ENCODE data around the gene GNS. TPM values are rescaled to one million over a fixed set of nuclear protein-coding genes. Genes with fewer than 3 reads are reported as not detected.

The GNS gene
- total RNA-seq, 1 experiment from 2014 or later = 26.0 TPM

GRCh38 chr12:64806173-64806572 is 47.0 kb upstream of the GNS start:
- no CpG with 5 or more reads among the region's 2 CpGs for WGBS (ENCODE audit: extremely low coverage, insufficient read length, low lambda C conversion rate)
- Mint-ChIP-seq H3K27ac (no peak overlapping the region), H3K4me3 (no peak overlapping the region)

More at GRCh38 chr12:64806173-64806572, 47.0 kb upstream of the GNS start:
- Histone ChIP-seq H3K9ac (ENCODE audit: extremely low read depth, insufficient read length, low read length) (no peak overlapping the region), H2BK15ac (ENCODE audit: low read depth, low read length) (no peak overlapping the region), H2BK12ac (ENCODE audit: insufficient read length, low read depth, low read length) (no peak overlapping the region), H3K14ac (ENCODE audit: insufficient read depth, low read length) (no peak overlapping the region), H3K9me3 (ENCODE audit: control insufficient read depth, low read depth, low read length) (no peaks in the 10 kb centered on the region), H3K23me2 (ENCODE audit: insufficient read length, low read depth, low read length, poor library complexity, severe bottlenecking) (no peaks in the 10 kb centered on the region), H3K4ac (ENCODE audit: low read depth, low read length) (no peak overlapping the region), H3K56ac (ENCODE audit: insufficient read length, low read depth, low read length) (no peak overlapping the region), H3K18ac (ENCODE audit: insufficient read length, low read depth, low read length) (no peak overlapping the region), H4K8ac (replicated peaks; ENCODE audit: insufficient read length, low read depth, low read length) (no peak overlapping the region), H3K4me1 (ENCODE audit: insufficient read depth, low read length) (no peaks in the 10 kb centered on the region), H2AFZ (ENCODE audit: low read length) (no peak overlapping the region), H2AK5ac (ENCODE audit: insufficient read length, low read length) (no peak overlapping the region), H3K23ac (ENCODE audit: insufficient read length, low read depth, low read length) (no peak overlapping the region), H2BK5ac (ENCODE audit: insufficient read length, low read length) (no peak overlapping the region), H2BK20ac (ENCODE audit: low read depth, low read length, poor library complexity, severe bottlenecking) (no peak overlapping the region), H3K4me2 (ENCODE audit: insufficient read depth, insufficient read length, low read length) (no peak overlapping the region), H3T11ph (ENCODE audit: low read length) (no peak overlapping the region), H4K91ac (ENCODE audit: insufficient read length, low read depth, low read length) (no peak overlapping the region), H3K79me2 (ENCODE audit: insufficient read depth, low read length) (no peaks in the 10 kb centered on the region), H3K27me3 (ENCODE audit: insufficient read depth, low read length) (no peaks in the 10 kb centered on the region), H3K27ac (ENCODE audit: insufficient read length, low read depth, low read length) (no peak overlapping the region), H4K5ac (ENCODE audit: insufficient read length, low read depth, low read length) (no peak overlapping the region), H4K20me1 (ENCODE audit: control insufficient read depth, insufficient read depth, insufficient read length) (no peaks in the 10 kb centered on the region), H3K79me1 (ENCODE audit: insufficient read depth, low read depth, low read length, poor library complexity, severe bottlenecking) (no peaks in the 10 kb centered on the region), H2BK120ac (ENCODE audit: low read depth, low read length, poor library complexity, severe bottlenecking) (no peak overlapping the region)
- H3K4me1 Mint-ChIP-seq = peaks cover 0 to 2% of the 10 kb centered on the region in 2 experiments; a peak in 1 of 4 replicates
- no peak for DNase-seq
- no peaks in the 10 kb centered on the region; a peak in 1 of 7 replicates for H3K36me3 Mint-ChIP-seq (ENCODE audit: insufficient read depth in 1 of 3, low read depth in 3 of 3)
- no peak for TF ChIP-seq CTCF (conservative IDR thresholded peaks at IDR 0.05)
- no peaks in the 10 kb centered on the region; a peak in 1 of 5 replicates for H3K9me3 Mint-ChIP-seq
- peaks cover 3% of the 10 kb centered on the region; the same call in 1 of the 2 replicates for H3K27me3 Mint-ChIP-seq (ENCODE audit: low read depth)
